Thoracic aorta (tissue), 2 donors: ENCODE measurements around the gene TAB2. TPM values are rescaled to one million over a fixed set of nuclear protein-coding genes. Genes with fewer than 3 reads are reported as not detected.

Experiments
- ATAC-seq: fragments of 150-250 bp; one replicate; pipeline ENCODE4 v1.8.0; 2017; ENCODE audit warnings: low read depth; ENCODE audit not compliant: insufficient number of reproducible peaks, low FRiP score
- DNase-seq: peaks from one replicate; pipeline ENCODE4 v3.0.0-alpha.2; 2020; ENCODE audit warnings: low spot score
- H3K27ac ChIP-seq, 2 donors: fragments of 200-600 bp; sonication (generic); 1 replicate in 1 of 2; 2 replicates in 1 of 2; pipeline ENCODE4 v1.5.1; 2016; ENCODE audit warnings: mild to moderate bottlenecking in 2 of 2, moderate library complexity in 2 of 2
- H3K27me3 ChIP-seq: fragments of 200-600 bp; sonication (generic); replicated peaks from 2 replicates; pipeline ENCODE4 v1.6.0; 2016; ENCODE audit warnings: mild to moderate bottlenecking; ENCODE audit not compliant: insufficient read depth
- H3K36me3 ChIP-seq: fragments of 200-600 bp; sonication (generic); one replicate; pipeline ENCODE4 v1.5.1; 2016
- H3K4me1 ChIP-seq, 2 donors: fragments of 200-600 bp; sonication (generic); 1 replicate in 1 of 2; 2 replicates in 1 of 2; pipeline versions ENCODE4 v1.5.1 to v1.6.0; 2016; ENCODE audit warnings: low read depth in 2 of 2, mild to moderate bottlenecking in 1 of 2; ENCODE audit not compliant: control insufficient read depth in 1 of 2
- H3K4me3 ChIP-seq: fragments of 200-600 bp; sonication (generic); 2 replicates; pipeline ENCODE4 v1.5.1; 2016; ENCODE audit warnings: mild to moderate bottlenecking
- H3K9me3 ChIP-seq: fragments of 200-600 bp; sonication (generic); 2 replicates; pipeline ENCODE4 v1.5.1; 2016
- total RNA-seq, 2 donors: library from RNA; depleted of rRNA; stranded (reverse); fragments of >200 nt; gene quantifications; one replicate each; pipeline versions ENCODE4 v1.1.0 to v1.2.3, GENCODE V29; 2016
- TF ChIP-seq, protein P1 (sequence below): fragments of 200-600 bp; sonication (generic); IDR thresholded peaks from one replicate; pipeline ENCODE4 v1.5.1; 2019; ENCODE audit warnings: antibody characterized with exemption

Gene TAB2
- total RNA-seq, 2 donors from 2014 or later, result 56.0 to 61.7 TPM

GRCh38 chr6:149325648-149326236 is 8.2 kb downstream of the TAB2 start:
- peaks cover 49 to 73% of the 10 kb centered on the region in 2 donors for H3K4me1 ChIP-seq
- no peak overlapping the region for H3K4me3 ChIP-seq
- no peaks in the 10 kb centered on the region for H3K9me3 ChIP-seq
- DNase-seq (no peak), ATAC-seq (no peak)
- H3K36me3 ChIP-seq, result no peaks in the 10 kb centered on the region
- H3K27ac ChIP-seq, result no peak overlapping the region
- no peaks in the 10 kb centered on the region for H3K27me3 ChIP-seq
- TF ChIP-seq, protein P1, sequence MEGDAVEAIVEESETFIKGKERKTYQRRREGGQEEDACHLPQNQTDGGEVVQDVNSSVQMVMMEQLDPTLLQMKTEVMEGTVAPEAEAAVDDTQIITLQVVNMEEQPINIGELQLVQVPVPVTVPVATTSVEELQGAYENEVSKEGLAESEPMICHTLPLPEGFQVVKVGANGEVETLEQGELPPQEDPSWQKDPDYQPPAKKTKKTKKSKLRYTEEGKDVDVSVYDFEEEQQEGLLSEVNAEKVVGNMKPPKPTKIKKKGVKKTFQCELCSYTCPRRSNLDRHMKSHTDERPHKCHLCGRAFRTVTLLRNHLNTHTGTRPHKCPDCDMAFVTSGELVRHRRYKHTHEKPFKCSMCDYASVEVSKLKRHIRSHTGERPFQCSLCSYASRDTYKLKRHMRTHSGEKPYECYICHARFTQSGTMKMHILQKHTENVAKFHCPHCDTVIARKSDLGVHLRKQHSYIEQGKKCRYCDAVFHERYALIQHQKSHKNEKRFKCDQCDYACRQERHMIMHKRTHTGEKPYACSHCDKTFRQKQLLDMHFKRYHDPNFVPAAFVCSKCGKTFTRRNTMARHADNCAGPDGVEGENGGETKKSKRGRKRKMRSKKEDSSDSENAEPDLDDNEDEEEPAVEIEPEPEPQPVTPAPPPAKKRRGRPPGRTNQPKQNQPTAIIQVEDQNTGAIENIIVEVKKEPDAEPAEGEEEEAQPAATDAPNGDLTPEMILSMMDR, result no peak

GRCh38 chr6:149327638-149328037 is 10.1 kb downstream of the TAB2 start:
- TF ChIP-seq, protein P1, result no peak
- Histone ChIP-seq H3K36me3 (no peaks in the 10 kb centered on the region), H3K4me1 (peaks cover 51 to 73% of the 10 kb centered on the region in 2 donors)

GRCh38 chr6:149328083-149328482 is 10.6 kb downstream of the TAB2 start:
- no peaks in the 10 kb centered on the region for H3K9me3 ChIP-seq
- H3K4me1 ChIP-seq, result peaks cover 48 to 72% of the 10 kb centered on the region in 2 donors
- ATAC-seq, result no peak
- no peaks in the 10 kb centered on the region for H3K36me3 ChIP-seq
- no peak overlapping the region for H3K4me3 ChIP-seq
- no peak overlapping the region for H3K27ac ChIP-seq
- H3K27me3 ChIP-seq, result no peaks in the 10 kb centered on the region
- DNase-seq, result no peak
- TF ChIP-seq, protein P1, result no peak

More at GRCh38 chr6:149327638-149328037, 10.1 kb downstream of the TAB2 start:
- ATAC-seq, result no peak
- Histone ChIP-seq H3K27me3 (no peaks in the 10 kb centered on the region), H3K9me3 (no peaks in the 10 kb centered on the region), H3K27ac (no peak overlapping the region), H3K4me3 (no peak overlapping the region)
- no peak for DNase-seq

- TF ChIP-seq, protein P1, result no peak
These were observed 12.0 kb downstream of the TAB2 start for GRCh38 chr6:149329529-149329928.

DNA sequence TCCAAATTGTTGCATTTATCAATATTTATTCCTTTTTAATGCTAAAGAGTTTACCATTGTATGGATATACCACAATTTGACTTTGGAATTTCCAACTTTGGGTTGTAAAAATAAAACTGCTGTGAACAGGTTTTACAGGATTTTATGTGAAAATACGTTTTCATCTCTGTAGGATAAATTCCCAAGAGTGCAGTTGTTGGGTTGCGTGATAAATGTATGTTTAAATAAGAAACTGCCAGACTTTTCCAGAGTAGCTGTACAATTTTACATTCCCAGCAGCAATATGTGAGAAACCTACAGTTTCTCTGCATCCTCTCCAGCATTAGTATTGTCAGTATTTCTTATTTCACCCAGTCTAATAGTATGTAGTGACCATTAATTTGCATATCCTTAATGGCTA is 12.6 kb downstream of the TAB2 start:
- no peak overlapping the region for H3K27ac ChIP-seq
- no peak overlapping the region for H3K4me3 ChIP-seq
- ATAC-seq (no peak), DNase-seq (no peak)
- H3K36me3 ChIP-seq, result no peaks in the 10 kb centered on the region
- TF ChIP-seq, protein P1, result no peak
- H3K9me3 ChIP-seq, result no peaks in the 10 kb centered on the region
- peaks cover 47 to 72% of the 10 kb centered on the region in 2 donors for H3K4me1 ChIP-seq
- no peaks in the 10 kb centered on the region for H3K27me3 ChIP-seq

More at GRCh38 chr6:149329529-149329928, 12.0 kb downstream of the TAB2 start:
- Histone ChIP-seq H3K27me3 (no peaks in the 10 kb centered on the region), H3K9me3 (no peaks in the 10 kb centered on the region), H3K4me1 (peaks cover 46 to 72% of the 10 kb centered on the region in 2 donors), H3K27ac (no peak overlapping the region), H3K36me3 (no peaks in the 10 kb centered on the region), H3K4me3 (no peak overlapping the region)
- no peak for DNase-seq
- no peak for ATAC-seq
